PC-9 (cell line): ENCODE results near the gene MMP15. TPM values are rescaled to one million over a fixed set of nuclear protein-coding genes. Genes with fewer than 3 reads are reported as not detected.

Experiments used
- BruUV-seq: library from RNA; stranded (reverse); fragments of 400-500 nt; replicated peaks from 2 replicates; lab custom pipeline; 2021; lab: Mats Ljungman, UMichigan
- CTCF ChIA-PET: fragments of 300-600 bp; sonication (Branson Sonifier 250); formaldehyde crosslinking; loops from one replicate; lab custom pipeline; 2022; ENCODE audit warnings: antibody characterized with exemption; lab: Charles Lee
- POLR2A ChIA-PET: fragments of 300-600 bp; sonication (Branson Sonifier 250); formaldehyde crosslinking; loops from one replicate; lab custom pipeline; 2022; ENCODE audit warnings: antibody characterized with exemption; ENCODE audit not compliant: unreplicated experiment; lab: Charles Lee
- DNase-seq, 2 experiments: peaks; one replicate each; pipeline versions ENCODE4 v3.0.0 to v3.0.0-alpha.2; 2015 to 2022; ENCODE audit warnings: mixed read lengths in 1 of 2
- H2AFZ ChIP-seq: fragments of 200-600 bp; sonication (generic); 2 replicates; pipeline ENCODE4 v1.8.1; 2017; ENCODE audit warnings: antibody characterized with exemption
- H3F3A ChIP-seq: fragments of 200-600 bp; sonication (generic); 2 replicates; pipeline ENCODE4 v1.8.1; 2017; ENCODE audit warnings: antibody characterized with exemption, mild to moderate bottlenecking, low read depth; ENCODE audit not compliant: insufficient read depth
- H3K27ac ChIP-seq: fragments of 200-600 bp; sonication (generic); 2 replicates; pipeline ENCODE4 v1.6.1; 2016; ENCODE audit warnings: mixed run types
- H3K27me3 ChIP-seq: fragments of 200-600 bp; sonication (generic); 2 replicates; pipeline ENCODE4 v1.6.1; 2016; ENCODE audit warnings: low read depth, mixed run types; ENCODE audit not compliant: insufficient read depth
- H3K36me3 ChIP-seq: fragments of 200-600 bp; sonication (generic); 2 replicates; pipeline ENCODE4 v1.6.1; 2016; ENCODE audit warnings: low read depth, mixed run types
- H3K4me1 ChIP-seq: fragments of 200-600 bp; sonication (generic); replicated peaks from 2 replicates; pipeline ENCODE4 v1.6.1; 2016; ENCODE audit warnings: mixed run types; ENCODE audit not compliant: insufficient read depth
- H3K4me2 ChIP-seq: fragments of 200-600 bp; sonication (generic); 2 replicates; pipeline ENCODE4 v1.6.1; 2017; ENCODE audit warnings: mixed run types
- H3K4me3 ChIP-seq: fragments of 200-600 bp; sonication (generic); 2 replicates; pipeline ENCODE4 v1.6.1; 2016; ENCODE audit warnings: mixed run types
- H3K79me2 ChIP-seq: fragments of 200-600 bp; sonication (generic); 2 replicates; pipeline ENCODE4 v1.6.1; 2017; ENCODE audit warnings: low read depth, mixed run types
- H3K9me2 ChIP-seq: fragments of 200-600 bp; sonication (generic); 2 replicates; pipeline ENCODE4 v1.8.1; 2017; ENCODE audit warnings: mild to moderate bottlenecking; ENCODE audit not compliant: insufficient read depth
- H3K9me3 ChIP-seq: fragments of 200-600 bp; sonication (generic); 2 replicates; pipeline ENCODE4 v1.8.1; 2016; ENCODE audit warnings: low read depth; ENCODE audit not compliant: insufficient read depth
- H4K20me1 ChIP-seq: fragments of 200-600 bp; sonication (generic); 2 replicates; pipeline ENCODE4 v1.8.1; 2017; ENCODE audit not compliant: insufficient read depth
- EZH2 ChIP-seq: fragments of 200-600 bp; sonication (generic); IDR thresholded peaks from 2 replicates; pipeline ENCODE4 v1.8.0; 2017; ENCODE audit warnings: antibody characterized with exemption, low read depth
- intact Hi-C: fragments of 100-400 bp; cut with micrococcal nuclease; formaldehyde crosslinking; loops from one replicate; pipeline ENCODE4 v1.10.0; 2022; ENCODE audit not compliant: unreplicated experiment
- total RNA-seq: library from RNA; stranded (reverse); gene quantifications from 2 replicates; pipeline ENCODE4 v1.2.3, GENCODE V29; 2021
- TF ChIP-seq, protein P1 (sequence below): fragments of 200-600 bp; sonication (generic); conservative IDR thresholded peaks from 2 replicates; pipeline ENCODE4 v1.6.1; 2017; ENCODE audit warnings: mixed run types, antibody characterized with exemption, mild to moderate bottlenecking, moderate library complexity

MMP15 gene
- total RNA-seq, 1 experiment from 2014 or later = 20.1 TPM

DNA sequence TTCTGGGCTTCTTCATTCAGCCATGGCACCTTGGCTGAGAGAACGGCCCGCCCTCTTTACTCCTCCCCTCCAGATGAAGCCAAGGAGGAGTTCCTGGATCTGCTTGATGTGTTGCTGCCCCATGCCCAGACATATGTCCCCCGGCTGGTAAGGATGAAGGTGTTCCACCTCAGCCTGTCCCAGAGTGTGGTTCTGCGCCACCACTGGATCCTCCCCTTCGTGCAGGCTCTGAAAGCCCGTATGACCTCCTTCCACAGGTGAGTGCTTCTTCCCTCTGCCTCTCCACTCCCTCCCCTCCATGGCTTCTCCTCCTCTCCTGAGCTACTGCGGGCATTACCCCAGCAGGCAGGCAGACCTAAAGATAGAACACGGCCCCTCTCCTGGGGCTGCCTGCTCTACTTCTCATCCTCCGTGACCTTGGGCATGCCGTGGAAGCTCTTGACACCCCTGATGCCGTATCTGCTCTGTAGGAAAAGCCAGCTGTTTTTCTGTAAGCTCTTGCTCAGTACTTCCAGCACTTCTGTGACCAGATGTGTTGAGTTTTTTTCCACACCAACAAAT, 15.6 kb upstream of the MMP15 start:
- TF ChIP-seq, protein P1, sequence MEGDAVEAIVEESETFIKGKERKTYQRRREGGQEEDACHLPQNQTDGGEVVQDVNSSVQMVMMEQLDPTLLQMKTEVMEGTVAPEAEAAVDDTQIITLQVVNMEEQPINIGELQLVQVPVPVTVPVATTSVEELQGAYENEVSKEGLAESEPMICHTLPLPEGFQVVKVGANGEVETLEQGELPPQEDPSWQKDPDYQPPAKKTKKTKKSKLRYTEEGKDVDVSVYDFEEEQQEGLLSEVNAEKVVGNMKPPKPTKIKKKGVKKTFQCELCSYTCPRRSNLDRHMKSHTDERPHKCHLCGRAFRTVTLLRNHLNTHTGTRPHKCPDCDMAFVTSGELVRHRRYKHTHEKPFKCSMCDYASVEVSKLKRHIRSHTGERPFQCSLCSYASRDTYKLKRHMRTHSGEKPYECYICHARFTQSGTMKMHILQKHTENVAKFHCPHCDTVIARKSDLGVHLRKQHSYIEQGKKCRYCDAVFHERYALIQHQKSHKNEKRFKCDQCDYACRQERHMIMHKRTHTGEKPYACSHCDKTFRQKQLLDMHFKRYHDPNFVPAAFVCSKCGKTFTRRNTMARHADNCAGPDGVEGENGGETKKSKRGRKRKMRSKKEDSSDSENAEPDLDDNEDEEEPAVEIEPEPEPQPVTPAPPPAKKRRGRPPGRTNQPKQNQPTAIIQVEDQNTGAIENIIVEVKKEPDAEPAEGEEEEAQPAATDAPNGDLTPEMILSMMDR = no peak
- TF ChIP-seq EZH2 = no peak
- Histone ChIP-seq H2AFZ (no peak overlapping the region), H3F3A (peaks cover 6% of the 10 kb centered on the region), H3K4me1 (no peaks in the 10 kb centered on the region), H4K20me1 (no peaks in the 10 kb centered on the region; the same call in 1 of the 2 replicates), H3K36me3 (peaks cover 5% of the 10 kb centered on the region), H3K27me3 (no peaks in the 10 kb centered on the region), H3K9me2 (no peaks in the 10 kb centered on the region), H3K79me2 (no peaks in the 10 kb centered on the region), H3K27ac (no peak overlapping the region), H3K9me3 (no peaks in the 10 kb centered on the region), H3K4me3 (no peak overlapping the region), H3K4me2 (no peak overlapping the region)
- ChIA-PET CTCF (no interaction called here), POLR2A (no interaction called here)
- DNase-seq = no peak
- no TSS peak for BruUV-seq
- intact Hi-C loops = no loop called here

DNA sequence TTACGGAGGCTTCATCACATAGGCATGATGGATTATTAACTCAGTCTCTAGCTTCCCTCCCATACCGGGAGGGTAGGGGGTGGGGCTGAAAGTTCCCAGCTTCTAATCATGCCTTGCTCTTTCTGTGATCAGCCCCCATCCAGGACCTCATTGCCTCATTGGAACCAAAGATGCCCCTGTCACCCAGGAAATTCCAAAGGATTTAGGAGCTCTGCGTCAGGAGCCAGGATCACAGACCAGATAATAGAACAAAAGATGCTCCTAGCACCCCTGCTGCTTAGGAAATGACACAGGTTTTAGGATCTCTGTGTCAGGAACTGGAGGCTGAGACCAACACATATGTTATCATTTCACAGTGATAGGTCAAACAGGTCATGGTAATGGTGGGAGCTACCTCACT, 14.7 kb upstream of the MMP15 start:
- Histone ChIP-seq H3K36me3 (peaks cover 1% of the 10 kb centered on the region), H3K27me3 (no peaks in the 10 kb centered on the region), H3K4me2 (no peak overlapping the region), H3F3A (peaks cover under 1% of the 10 kb centered on the region; the same call in 1 of the 2 replicates), H4K20me1 (no peaks in the 10 kb centered on the region; the same call in 1 of the 2 replicates), H3K9me2 (no peaks in the 10 kb centered on the region), H3K79me2 (no peaks in the 10 kb centered on the region), H2AFZ (no peak overlapping the region), H3K27ac (no peak overlapping the region), H3K4me1 (no peaks in the 10 kb centered on the region), H3K9me3 (no peaks in the 10 kb centered on the region), H3K4me3 (no peak overlapping the region)
- no peak for TF ChIP-seq EZH2
- TF ChIP-seq, protein P1 = no peak
- no TSS peak for BruUV-seq
- intact Hi-C loops = no loop called here
- POLR2A ChIA-PET = no interaction called here
- CTCF ChIA-PET = no interaction called here
- no peak for DNase-seq

DNA sequence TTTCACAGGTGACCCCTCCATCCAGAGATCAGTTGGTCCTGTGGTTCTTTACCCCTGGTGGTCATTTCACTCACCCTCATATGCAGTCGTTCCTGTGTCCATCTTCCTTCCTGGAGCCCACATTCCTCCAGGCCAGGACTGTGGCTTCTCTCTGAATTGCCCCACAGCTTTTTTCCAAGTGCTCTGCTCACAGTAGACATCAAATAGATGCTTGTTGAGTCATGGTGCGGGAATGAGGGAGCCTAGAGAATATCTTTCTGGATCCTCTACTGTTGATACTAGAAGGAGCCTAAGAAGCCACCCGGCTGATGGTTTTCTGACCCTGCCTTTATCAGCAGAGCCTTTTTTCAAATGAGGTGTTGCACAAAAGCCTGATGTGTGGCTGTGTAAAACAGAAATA, 13.9 kb upstream of the MMP15 start:
- no peak overlapping the region for H2AFZ ChIP-seq
- no TSS peak for BruUV-seq
- DNase-seq = no peak
- no peaks in the 10 kb centered on the region for H3K36me3 ChIP-seq
- no peaks in the 10 kb centered on the region for H3K4me1 ChIP-seq
- intact Hi-C loops = no loop called here
- no peak overlapping the region for H3K4me2 ChIP-seq
- no peak overlapping the region for H3K4me3 ChIP-seq
- no peaks in the 10 kb centered on the region for H3K9me2 ChIP-seq
- no peaks in the 10 kb centered on the region; the same call in 1 of the 2 replicates for H3F3A ChIP-seq
- CTCF ChIA-PET = interaction anchor here (0.5 kb wide), 1 partner anchor 12 kb away, joined by 5 read pairs; no protein-coding TSS in a partner anchor
- H4K20me1 ChIP-seq = no peaks in the 10 kb centered on the region; the same call in 1 of the 2 replicates
- H3K79me2 ChIP-seq = no peaks in the 10 kb centered on the region
- no peak for TF ChIP-seq EZH2
- TF ChIP-seq, protein P1 = no peak
- POLR2A ChIA-PET = no interaction called here
- no peaks in the 10 kb centered on the region for H3K9me3 ChIP-seq
- no peak overlapping the region for H3K27ac ChIP-seq
- H3K27me3 ChIP-seq = no peaks in the 10 kb centered on the region
